Mesenchymal stem cell (in vitro differentiated cells and primary cell): ENCODE measurements around the gene RAB6A.
A peak's percentile ranks its signal among the peaks of the same experiment; 100 is the strongest.
"Not testable (repeated sequence)": the region's sequence is repeated elsewhere in the genome, so short reads cannot be mapped to it uniquely, and the experiment has no call there.

Experiments used
- DNase-seq: peaks from one replicate; pipeline ENCODE4 v3.0.0-alpha.2; 2013
- H2AFZ ChIP-seq: one replicate; pipeline ENCODE4 v1.6.1; 2013; ENCODE audit warnings: low read depth, mild to moderate bottlenecking, control low read depth, inconsistent platforms, low read length, moderate library complexity
- H2AK5ac ChIP-seq: 2 replicates; pipeline ENCODE4 v1.6.1; 2013; ENCODE audit warnings: low read length, moderate library complexity, mild to moderate bottlenecking, inconsistent platforms; ENCODE audit not compliant: severe bottlenecking
- H2BK120ac ChIP-seq: one replicate; pipeline ENCODE4 v1.6.1; 2013; ENCODE audit warnings: low read depth, mild to moderate bottlenecking, inconsistent platforms, low read length, moderate library complexity
- H2BK12ac ChIP-seq, 2 experiments: one replicate each; pipeline ENCODE4 v1.6.1; 2013; ENCODE audit warnings: inconsistent platforms in 2 of 2, low read length in 2 of 2, mild to moderate bottlenecking in 2 of 2, moderate library complexity in 2 of 2, control low read depth in 1 of 2
- H2BK15ac ChIP-seq: one replicate; pipeline ENCODE4 v1.6.1; 2013; ENCODE audit warnings: mild to moderate bottlenecking, low read depth, inconsistent platforms; ENCODE audit not compliant: poor library complexity, severe bottlenecking
- H2BK5ac ChIP-seq: 2 replicates; pipeline ENCODE4 v1.6.1; 2013; ENCODE audit warnings: low read depth, mild to moderate bottlenecking, low read length, control low read depth, inconsistent platforms; ENCODE audit not compliant: poor library complexity, severe bottlenecking
- H3K14ac ChIP-seq, 2 experiments: one replicate each; pipeline ENCODE4 v1.6.1; 2013; ENCODE audit warnings: inconsistent platforms in 2 of 2, low read length in 2 of 2, control low read depth in 1 of 2, mild to moderate bottlenecking in 1 of 2, moderate library complexity in 1 of 2
- H3K18ac ChIP-seq, 2 experiments: one replicate each; pipeline ENCODE4 v1.6.1; 2013; ENCODE audit warnings: inconsistent platforms in 2 of 2, low read length in 2 of 2, control low read depth in 1 of 2, low read depth in 1 of 2, mild to moderate bottlenecking in 1 of 2
- H3K23ac ChIP-seq, 2 experiments: one replicate each; pipeline ENCODE4 v1.6.1; 2013; ENCODE audit warnings: inconsistent platforms in 2 of 2, low read length in 2 of 2, mild to moderate bottlenecking in 2 of 2, moderate library complexity in 2 of 2, control low read depth in 1 of 2
- H3K27ac ChIP-seq: 2 replicates; pipeline ENCODE4 v1.5.1; 2013; ENCODE audit warnings: mild to moderate bottlenecking, moderate library complexity, low read length, control low read depth, inconsistent platforms; ENCODE audit not compliant: poor library complexity, severe bottlenecking
- H3K27me3 ChIP-seq, 2 experiments: 2 replicates each; pipeline versions ENCODE4 v1.6.1 to v1.7.0; 2013; ENCODE audit warnings: low read length in 2 of 2, mild to moderate bottlenecking in 2 of 2, moderate library complexity in 2 of 2, control low read depth in 1 of 2, inconsistent platforms in 1 of 2; ENCODE audit not compliant: control insufficient read depth in 1 of 2, insufficient read depth in 1 of 2
- H3K36me3 ChIP-seq, 2 experiments: 2 replicates each; pipeline versions ENCODE4 v1.6.1 to v1.7.0; 2013; ENCODE audit warnings: low read length in 2 of 2, control low read depth in 1 of 2, inconsistent platforms in 1 of 2, low read depth in 1 of 2, mild to moderate bottlenecking in 1 of 2; ENCODE audit not compliant: insufficient read depth in 2 of 2, control insufficient read depth in 1 of 2
- H3K4ac ChIP-seq, 2 experiments: one replicate each; pipeline ENCODE4 v1.6.1; 2013; ENCODE audit warnings: inconsistent platforms in 2 of 2, low read length in 2 of 2, mild to moderate bottlenecking in 2 of 2, moderate library complexity in 2 of 2, control low read depth in 1 of 2, low read depth in 1 of 2
- H3K4me1 ChIP-seq: 2 replicates; pipeline ENCODE4 v1.6.1; 2013; ENCODE audit warnings: low read depth, low read length, control low read depth; ENCODE audit not compliant: control insufficient read depth, insufficient read depth
- H3K4me2 ChIP-seq: 2 replicates; pipeline ENCODE4 v1.6.1; 2013; ENCODE audit warnings: low read length, mild to moderate bottlenecking, inconsistent platforms; ENCODE audit not compliant: poor library complexity, severe bottlenecking
- H3K4me3 ChIP-seq, 2 experiments: 2 replicates each; pipeline versions ENCODE4 v1.5.1 to v1.7.0; 2013; ENCODE audit warnings: low read length in 2 of 2, mild to moderate bottlenecking in 2 of 2, control low read depth in 1 of 2, low read depth in 1 of 2; ENCODE audit not compliant: insufficient read depth in 1 of 2
- H3K79me1 ChIP-seq: replicated peaks from 2 replicates; pipeline ENCODE4 v1.6.1; 2013; ENCODE audit warnings: mild to moderate bottlenecking, control low read depth, low read length, inconsistent platforms; ENCODE audit not compliant: poor library complexity, severe bottlenecking
- H3K9ac ChIP-seq: 2 replicates; pipeline ENCODE4 v1.7.0; 2013; ENCODE audit warnings: mild to moderate bottlenecking, low read length, moderate library complexity
- H3K9me3 ChIP-seq: 2 replicates; pipeline ENCODE4 v1.7.0; 2013; ENCODE audit warnings: mild to moderate bottlenecking, low read length; ENCODE audit not compliant: control insufficient read depth
- H4K8ac ChIP-seq: one replicate; pipeline ENCODE4 v1.6.1; 2013; ENCODE audit warnings: inconsistent platforms, mild to moderate bottlenecking, low read length, moderate library complexity
- H4K91ac ChIP-seq: one replicate; pipeline ENCODE4 v1.6.1; 2013; ENCODE audit warnings: mild to moderate bottlenecking, low read length, inconsistent platforms
- WGBS: methylation state at CpG from one replicate; pipeline ENCODE4 v1.1.7; 2013; ENCODE audit warnings: mixed read lengths; 5-methylcytosine and 5-hydroxymethylcytosine counted together

RAB6A gene

GRCh38 chr11:73743045-73743444, 17.8 kb downstream of the RAB6A start:
- H3K4me2 ChIP-seq = no peak overlapping the region
- no peaks in the 10 kb centered on the region for H3K27me3 ChIP-seq
- H3K4ac ChIP-seq = no peak overlapping the region
- H3K4me3 ChIP-seq = no peak overlapping the region
- no peak overlapping the region for H3K14ac ChIP-seq
- 99% methylated on average over 7 of the region's 7 CpGs for WGBS
- H3K9me3 ChIP-seq = no peaks in the 10 kb centered on the region
- H2BK15ac ChIP-seq = no peak overlapping the region
- no peak overlapping the region for H2BK12ac ChIP-seq
- H4K8ac ChIP-seq = no peak overlapping the region
- H3K9ac ChIP-seq = no peak overlapping the region
- H3K18ac ChIP-seq = no peak overlapping the region
- H2BK5ac ChIP-seq = no peak overlapping the region
- no peak for DNase-seq
- H2BK120ac ChIP-seq = no peak overlapping the region
- no peaks in the 10 kb centered on the region for H3K79me1 ChIP-seq
- H3K23ac ChIP-seq = no peak overlapping the region
- H3K36me3 ChIP-seq = peaks cover 2 to 3% of the 10 kb centered on the region in 2 experiments
- H2AK5ac ChIP-seq = no peak overlapping the region
- H2AFZ ChIP-seq = no peak overlapping the region
- no peak overlapping the region for H4K91ac ChIP-seq
- H3K27ac ChIP-seq = no peak overlapping the region
- H3K4me1 ChIP-seq = peaks cover 4% of the 10 kb centered on the region

- 96% methylated on average over 7 of the region's 7 CpGs for WGBS
- not testable (repeated sequence) for H3K27me3 ChIP-seq, DNase-seq, H3K23ac ChIP-seq, H3K9me3 ChIP-seq, H3K79me1 ChIP-seq, H3K4ac ChIP-seq, H3K4me3 ChIP-seq, H4K91ac ChIP-seq, H3K4me1 ChIP-seq, H2BK120ac ChIP-seq, H3K9ac ChIP-seq, H2AK5ac ChIP-seq, H2BK15ac ChIP-seq, H2BK12ac ChIP-seq, H2AFZ ChIP-seq, H3K18ac ChIP-seq, H4K8ac ChIP-seq, H3K4me2 ChIP-seq, H3K14ac ChIP-seq, H2BK5ac ChIP-seq
- peak overlapping the region; percentile 52 for H3K27ac ChIP-seq
- peaks cover 17 to 21% of the 10 kb centered on the region in 2 experiments for H3K36me3 ChIP-seq
Observed at GRCh38 chr11:73735959-73736358, 24.9 kb downstream of the RAB6A start.

- peaks cover 4% of the 10 kb centered on the region for H3K79me1 ChIP-seq
- H3K9ac ChIP-seq = peak overlapping the region; percentile 43
- H2BK12ac ChIP-seq = no peak overlapping the region
- DNase-seq = peak; percentile 43
- no peak overlapping the region for H3K4me3 ChIP-seq
- H2BK15ac ChIP-seq = no peak overlapping the region
- H2BK5ac ChIP-seq = no peak overlapping the region
- no peaks in the 10 kb centered on the region for H3K27me3 ChIP-seq
- H3K4me1 ChIP-seq = peaks cover 9% of the 10 kb centered on the region
- H3K4me2 ChIP-seq = no peak overlapping the region
- H4K91ac ChIP-seq = no peak overlapping the region
- H3K14ac ChIP-seq = no peak overlapping the region
- H2AK5ac ChIP-seq = no peak overlapping the region
- H4K8ac ChIP-seq = no peak overlapping the region
- no peak overlapping the region for H2AFZ ChIP-seq
- no peak overlapping the region for H3K18ac ChIP-seq
- H3K36me3 ChIP-seq = peaks cover 21 to 25% of the 10 kb centered on the region in 2 experiments
- H3K4ac ChIP-seq = no peak overlapping the region
- peak overlapping the region; percentile 24 for H3K27ac ChIP-seq
- no peak overlapping the region for H2BK120ac ChIP-seq
- H3K23ac ChIP-seq = no peak overlapping the region
- H3K9me3 ChIP-seq = no peaks in the 10 kb centered on the region
Observed at GRCh38 chr11:73734993-73735392, 25.9 kb downstream of the RAB6A start.

GRCh38 chr11:73734011-73734410, 26.9 kb downstream of the RAB6A start:
- H3K27me3 ChIP-seq, H3K18ac ChIP-seq, DNase-seq, H2BK120ac ChIP-seq, H2BK15ac ChIP-seq, H4K8ac ChIP-seq, H3K9ac ChIP-seq, H2AFZ ChIP-seq, H4K91ac ChIP-seq, H3K4me2 ChIP-seq, H3K14ac ChIP-seq, H3K4me1 ChIP-seq, H2BK12ac ChIP-seq, H3K4ac ChIP-seq, H3K9me3 ChIP-seq, H2AK5ac ChIP-seq, H3K23ac ChIP-seq, H3K4me3 ChIP-seq, H2BK5ac ChIP-seq: not testable (repeated sequence)
- Histone ChIP-seq H3K36me3 (peaks cover 24 to 35% of the 10 kb centered on the region in 2 experiments), H3K27ac (peak overlapping the region; percentile 37), H3K79me1 (peaks cover 10% of the 10 kb centered on the region)
- WGBS = 96% methylated on average over 8 of the region's 8 CpGs
